Mesangial cell (primary cell): ENCODE measurements around the gene ICAM2. TPM values are rescaled to one million over a fixed set of nuclear protein-coding genes. Genes with fewer than 3 reads are reported as not detected.

Experiments used
- total RNA-seq: library from RNA; depleted of rRNA; stranded (reverse); fragments of >200 nt; gene quantifications from 2 replicates; pipeline ENCODE4 v1.2.3, GENCODE V29; 2015

Gene ICAM2
- total RNA-seq: 2.3 and 6.8 TPM in 2 replicates

DNA sequence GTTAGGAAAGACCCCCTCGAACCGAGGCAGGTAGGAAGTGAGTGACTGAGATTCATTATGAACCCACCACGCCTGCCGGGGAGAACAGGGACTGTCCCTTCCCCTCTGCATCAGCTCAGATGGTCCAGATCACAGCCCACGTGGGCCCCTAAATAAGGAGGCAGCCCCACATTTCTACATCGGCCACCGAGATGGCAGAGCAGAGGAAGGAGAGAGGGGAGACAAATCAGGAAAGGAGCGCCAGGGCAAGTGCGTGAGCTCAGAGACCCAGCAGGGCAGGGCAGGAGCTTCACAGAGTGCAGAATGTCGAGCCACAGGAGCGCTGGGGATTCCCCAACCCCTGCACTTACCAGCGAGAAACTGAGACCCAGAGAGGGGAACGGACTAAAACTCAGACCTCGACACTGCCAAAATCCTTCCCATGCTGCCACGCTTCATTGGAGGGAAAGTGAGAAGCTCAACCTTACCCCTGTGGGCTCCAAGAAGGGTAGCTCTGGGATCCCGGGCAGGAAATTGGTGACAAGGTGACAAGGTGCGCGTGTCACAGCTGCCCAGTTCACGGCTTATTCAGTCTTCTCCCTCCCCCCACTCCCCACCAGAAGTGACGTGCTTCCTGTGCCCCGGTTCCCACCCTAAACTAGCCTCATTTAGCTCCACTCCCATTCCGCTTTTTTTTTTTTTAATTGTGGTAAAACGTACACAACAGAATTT is at the start of gene ICAM2:
ICAM2 (minus strand) TSS at position 578 of the 711 bp plus-strand sequence. CDS start 13,942 bp downstream, outside the sequence.

DNA sequence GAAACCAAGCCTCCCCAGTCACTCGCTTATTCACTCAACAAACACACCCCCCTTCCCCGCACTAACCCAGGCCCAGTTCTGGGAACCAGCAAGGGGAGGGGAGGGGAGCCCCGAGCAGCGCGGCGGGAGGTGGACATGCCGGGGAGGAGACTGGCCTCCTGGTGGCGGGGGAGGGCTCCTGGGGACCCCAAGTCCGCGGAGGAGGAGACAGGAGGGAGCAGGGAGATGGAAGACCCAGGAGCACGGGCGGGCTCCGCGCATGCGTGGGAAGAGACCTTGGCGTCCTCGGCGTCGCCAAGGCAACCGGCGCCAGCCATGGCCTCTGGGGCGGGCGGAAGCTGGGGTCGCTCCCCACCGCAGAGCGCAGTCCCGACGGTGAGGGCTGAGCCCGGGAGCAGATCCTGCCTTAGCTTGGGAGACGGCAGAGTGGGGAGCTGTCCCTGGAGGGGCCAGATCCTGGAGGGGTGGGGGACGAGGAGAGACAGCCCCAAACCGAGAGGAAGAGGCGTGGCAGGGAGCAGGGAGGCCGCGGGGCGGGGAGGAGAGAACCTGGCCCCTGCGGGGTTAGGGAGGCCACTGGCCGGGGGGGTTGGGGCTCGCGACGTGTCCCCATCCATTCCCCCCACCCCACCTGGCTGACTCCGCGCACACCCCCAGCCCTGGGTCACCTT is 22.2 kb downstream of the ICAM2 start, which contains the start of gene PRR29:
PRR29 (plus strand) TSS at position 302 of the 671 bp plus-strand sequence; CDS start at position 316, 14 bp downstream.

DNA sequence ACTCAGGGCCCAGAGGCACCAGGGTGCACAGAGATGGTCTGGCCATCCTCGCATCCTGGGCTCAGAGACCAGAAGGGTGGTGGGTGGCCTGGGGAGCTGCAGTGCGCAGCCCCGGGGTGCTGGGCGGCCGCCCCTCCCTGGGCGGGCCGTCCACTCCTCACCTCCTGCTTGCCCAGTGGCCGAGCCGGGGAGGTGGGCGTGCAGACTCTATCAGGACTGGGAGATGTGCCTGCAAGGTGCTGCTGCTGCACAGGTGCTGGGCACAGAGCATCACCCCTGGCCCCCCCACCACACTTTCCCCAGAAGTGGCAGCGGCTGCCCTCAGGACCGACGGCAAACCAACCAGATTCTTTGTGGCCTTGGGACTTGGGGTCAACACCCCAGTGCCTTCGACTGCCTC is 47.6 kb downstream of the ICAM2 start, which contains the start of gene SCN4A:
SCN4A (minus strand) TSS at position 123 of the 400 bp plus-strand sequence; CDS start at position 46, 77 bp downstream.

Other genes starting within 250 kb of the ICAM2 start
- gene CCDC47, start 247.0 kb downstream of the ICAM2 start, total RNA-seq: 22.3 and 23.8 TPM in 2 replicates
- gene DDX42, start 246.5 kb downstream of the ICAM2 start, total RNA-seq: 30.9 and 32.4 TPM in 2 replicates
- 60.0 and 76.8 TPM in 2 replicates for gene PSMC5, start 193.2 kb downstream of the ICAM2 start, total RNA-seq
- gene FTSJ3, start 193.0 kb downstream of the ICAM2 start, total RNA-seq: 53.2 and 77.4 TPM in 2 replicates
- 78.5 and 89.1 TPM in 2 replicates for gene SMARCD2, start 177.9 kb downstream of the ICAM2 start, total RNA-seq
- not detected in 2 replicates for gene CSH2, start 147.0 kb downstream of the ICAM2 start, total RNA-seq
- gene GH2, start 138.7 kb downstream of the ICAM2 start, total RNA-seq: not detected in 2 replicates
- gene CSH1, start 124.1 kb downstream of the ICAM2 start, total RNA-seq: not detected in 2 replicates
- gene CSHL1, start 109.4 kb downstream of the ICAM2 start, total RNA-seq: not detected in 2 replicates
- not detected in 2 replicates for gene GH1, start 101.8 kb downstream of the ICAM2 start, total RNA-seq
- gene CD79B, start 88.3 kb downstream of the ICAM2 start, total RNA-seq: 0.76 TPM in 1 of 2 replicates, not detected in the other
- gene SCN4A, start 47.7 kb downstream of the ICAM2 start, total RNA-seq: under 0.01 TPM in 2 replicates
- gene PRR29, start 22.3 kb downstream of the ICAM2 start, total RNA-seq: 0.38 and 0.49 TPM in 2 replicates
- gene ERN1, start 109.5 kb upstream of the ICAM2 start, total RNA-seq: 3.9 and 7.4 TPM in 2 replicates
- gene TEX2, start 242.6 kb upstream of the ICAM2 start, total RNA-seq: 10.3 and 12.8 TPM in 2 replicates